Adrenal gland (tissue), 12 donors: ENCODE measurements around the gene CUX1. TPM values are rescaled to one million over a fixed set of nuclear protein-coding genes. Genes with fewer than 3 reads are reported as not detected.

Source experiments
- DNase-seq, 7 donors: peaks; one replicate each; pipeline ENCODE4 v3.0.0-alpha.2; 2019 to 2020
- H3K27ac ChIP-seq, 5 donors: fragments of 200-600 bp; sonication (generic) in 4 of 5; 1 replicate in 3 of 5; 2 replicates in 2 of 5; pipeline versions ENCODE4 v1.5.1 to v1.8.0; 2016 to 2020; ENCODE audit warnings: mild to moderate bottlenecking in 1 of 5
- H3K27me3 ChIP-seq: fragments of 200-600 bp; 2 replicates; pipeline ENCODE4 v1.8.0; 2021
- H3K36me3 ChIP-seq, 2 donors: fragments of 200-600 bp; replicated peaks in 1 of 2; 1 replicate in 1 of 2; 2 replicates in 1 of 2; pipeline versions ENCODE4 v1.5.1 to v1.8.0; 2018 to 2022
- H3K4me1 ChIP-seq, 2 donors: fragments of 200-600 bp; replicated peaks in 1 of 2; 1 replicate in 1 of 2; 2 replicates in 1 of 2; pipeline versions ENCODE4 v1.5.1 to v1.8.0; 2018 to 2021
- H3K4me3 ChIP-seq, 4 donors: fragments of 200-600 bp; sonication (generic) in 3 of 4; one replicate each; pipeline ENCODE4 v1.5.1; 2016 to 2018
- H3K9me3 ChIP-seq, 3 donors: fragments of 200-600 bp; sonication (generic) in 1 of 3; replicated peaks in 1 of 3; 1 replicate in 2 of 3; 2 replicates in 1 of 3; pipeline versions ENCODE4 v1.5.1 to v1.8.0; 2016 to 2021
- CTCF ChIP-seq, 6 experiments: fragments of 450-650 bp in 4 of 6; fragments of 200-600 bp in 2 of 6; sonication (generic) in 1 of 6; IDR thresholded peaks; 1 replicate in 5 of 6; 2 replicates in 1 of 6; pipeline versions ENCODE4 v1.5.1 to v1.8.0; 2016 to 2021; ENCODE audit warnings: antibody characterized with exemption in 6 of 6, mild to moderate bottlenecking in 2 of 6, moderate library complexity in 1 of 6
- POLR2A ChIP-seq, 2 donors: fragments of 450-650 bp; IDR thresholded peaks; one replicate each; pipeline ENCODE4 v1.6.1; 2017; ENCODE audit warnings: antibody characterized with exemption in 2 of 2, mild to moderate bottlenecking in 2 of 2, moderate library complexity in 1 of 2
- WGBS, 4 donors: extraction: QIAGEN DNeasy Blood & Tissue Kit in 2 of 4; methylation state at CpG; one replicate each; pipeline versions ENCODE4 v1.1.5 to v1.1.7; 2013 to 2017; 5-methylcytosine and 5-hydroxymethylcytosine counted together
- intact Hi-C, 2 donors: fragments of 100-400 bp; cut with DNase I; formaldehyde crosslinking; loops; one replicate each; pipeline versions ENCODE4 v1.14.1 to v1.15.0; 2022 to 2023
- polyA plus RNA-seq, 3 donors: library from polyadenylated mRNA; stranded (reverse); fragments of 200-250 nt in 2 of 3; fragments of 350-450 nt in 1 of 3; fragmentation: Illumina TruSeq in 1 of 3; extraction: RNeasy Lipid Tissue Mini Kit (QIAGEN cat#74804) in 1 of 3; gene quantifications; one replicate each; pipeline ENCODE4 v1.2.3, GENCODE V29; 2013 to 2014
- total RNA-seq, 9 donors: library from RNA; depleted of rRNA in 4 of 9; stranded (reverse); fragments of >200 nt in 4 of 9; fragments of 120-200 nt in 1 of 9; fragmentation: NEBNext Ultra II Directional in 1 of 9; extraction: Animal tissue kit (Norgen Biotek cat#: 25700) in 1 of 9; gene quantifications; one replicate each; pipeline versions ENCODE4 v1.1.0 to v1.2.4, GENCODE V29; 2013 to 2023
- donor health status: healthy with polysubstance abuse.
- donor health status: Bipolar disorder and iron deficiency.
- donor health status: DM: yes; HTN: yes; CAD: no.
- donor health status: DM: no; HTN: no; CAD: no.
- donor health status: DM: no; HTN: no; CAD: no.
- donor health status: DM: yes; HTN: yes; CAD: no.

The CUX1 gene
- total and polyA plus RNA-seq, 12 donors, result 17.2 to 72.6 (median 58.3) TPM

DNA sequence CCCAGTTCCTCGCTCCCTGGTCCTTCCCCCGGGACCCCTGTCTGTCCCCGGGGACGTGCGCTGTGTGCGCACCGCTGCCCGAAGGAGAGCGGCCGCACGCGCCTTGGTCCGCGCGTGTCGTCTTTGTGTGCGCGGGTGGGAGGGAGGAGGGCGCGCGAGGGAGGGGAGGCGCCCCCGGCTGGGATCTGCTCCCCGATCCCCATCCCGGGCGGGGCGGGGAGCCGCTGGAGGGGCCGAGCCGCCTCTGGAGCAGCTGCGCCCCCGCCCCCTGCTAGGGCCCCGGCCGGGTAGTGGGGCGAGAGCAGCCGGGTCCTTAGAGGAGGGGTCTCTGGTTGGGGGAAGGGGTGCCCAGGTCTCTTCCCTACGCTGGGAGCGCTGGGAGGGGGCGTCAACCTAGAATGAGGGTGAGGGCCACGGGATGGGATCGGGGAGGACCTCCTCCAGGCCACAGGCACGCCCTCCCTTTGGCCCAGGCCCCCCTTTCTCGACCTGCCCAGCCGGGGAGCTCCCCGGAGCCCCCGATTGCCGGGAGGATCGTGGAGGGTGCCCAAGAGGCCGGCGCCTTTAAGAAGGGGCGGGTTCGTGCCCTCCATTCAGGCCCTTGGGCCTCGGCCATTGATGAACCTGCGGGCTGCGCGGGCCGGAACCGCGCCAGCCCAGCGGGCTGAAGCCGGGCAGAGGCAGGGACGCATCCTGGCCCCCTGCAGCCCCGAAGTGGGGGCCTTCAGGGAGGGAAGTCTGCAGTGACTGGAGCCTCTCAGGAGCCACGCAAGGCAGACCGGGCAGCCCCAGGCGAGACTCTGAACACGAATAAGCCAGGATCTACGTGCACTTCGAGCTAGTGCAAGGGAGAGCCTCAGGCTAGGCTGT lies 469.9 kb downstream of the CUX1 start:
- WGBS, 4 donors, result 0 to 2% (median 1%) methylated on average over 1 to 69 of the region's 69 CpGs
- Histone ChIP-seq H3K4me1 (peaks cover 15 to 20% of the 10 kb centered on the region in 2 donors), H3K9me3 (no peaks in the 10 kb centered on the region), H3K4me3 (peak overlapping the region; percentile 33 to 91 (median 70)), H3K27ac (peak overlapping the region in 2 of 5 donors; percentile 26 to 68), H3K27me3 (no peaks in the 10 kb centered on the region), H3K36me3 (no peaks in the 10 kb centered on the region)
- intact Hi-C loops, result loop anchor here in 1 of 2 donors (10.0 kb wide), 1 partner anchor 167 kb away; no protein-coding TSS in a partner anchor
- no peak for TF ChIP-seq CTCF (IDR thresholded peaks at IDR 0.05)
- no peak for TF ChIP-seq POLR2A (IDR thresholded peaks at IDR 0.05)
- peak in 6 of 7 donors; percentile 46 to 66 (median 54) for DNase-seq

DNA sequence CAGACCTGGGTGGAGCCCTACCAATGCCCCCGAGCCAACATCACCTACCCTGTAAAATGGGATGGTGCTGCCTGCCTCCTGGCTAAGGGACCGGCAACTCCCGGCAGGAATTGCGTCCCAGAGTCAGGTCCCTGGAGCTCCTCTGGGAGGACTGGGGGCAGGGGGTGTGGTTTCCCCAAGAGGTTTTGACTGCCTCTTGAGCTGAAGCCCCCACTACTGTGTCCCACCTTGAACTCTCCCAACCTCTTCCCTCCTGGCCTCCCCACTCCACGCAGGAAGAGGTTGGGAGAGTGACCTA lies 470.5 kb downstream of the CUX1 start:
- intact Hi-C loops, result loop anchor here in 1 of 2 donors (10.0 kb wide), 1 partner anchor 167 kb away; no protein-coding TSS in a partner anchor
- WGBS, 4 donors, result 7 to 18% (median 13%) methylated on average over 1 to 5 of the region's 5 CpGs
- peak overlapping the region in 2 of 4 donors; percentile 81 to 91 for H3K4me3 ChIP-seq
- TF ChIP-seq CTCF (IDR thresholded peaks at IDR 0.05) (no peak), POLR2A (IDR thresholded peaks at IDR 0.05) (no peak)
- no peaks in the 10 kb centered on the region for H3K27me3 ChIP-seq
- H3K36me3 ChIP-seq, result no peaks in the 10 kb centered on the region
- H3K9me3 ChIP-seq, result no peaks in the 10 kb centered on the region
- H3K4me1 ChIP-seq, result peaks cover 15 to 20% of the 10 kb centered on the region in 2 donors
- DNase-seq, result no peak
- no peak overlapping the region for H3K27ac ChIP-seq

DNA sequence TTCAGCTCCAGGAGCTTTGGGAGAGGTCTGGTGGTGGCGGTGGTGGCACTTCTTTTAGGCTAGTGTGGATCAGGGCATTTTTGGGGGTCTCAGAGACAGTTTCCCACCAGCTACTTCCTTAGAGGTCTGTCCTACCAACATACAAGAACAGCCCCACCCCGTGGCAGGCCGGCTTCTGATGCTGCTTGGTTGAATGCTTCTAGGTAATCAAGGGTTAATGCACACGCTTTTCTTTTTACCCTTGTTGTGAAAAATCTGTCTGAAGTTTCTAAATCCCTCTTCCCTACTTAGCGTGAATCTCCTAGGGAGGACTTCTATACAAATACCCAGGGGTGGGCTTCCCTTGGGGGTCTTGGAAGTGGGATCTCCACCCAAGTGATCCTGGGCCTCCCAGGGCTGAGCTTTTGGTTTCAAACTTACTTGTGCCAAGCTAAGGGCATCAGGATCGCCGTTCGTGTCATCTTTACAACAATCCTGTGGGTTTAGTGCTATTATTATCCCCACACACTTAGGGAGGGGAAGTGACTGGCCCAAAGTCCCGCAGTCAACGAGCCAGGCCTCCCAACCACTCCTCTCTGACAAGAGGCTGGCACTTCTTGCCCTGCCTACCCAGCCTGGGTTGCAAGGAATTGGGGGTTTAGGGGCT lies 471.0 kb downstream of the CUX1 start:
- Histone ChIP-seq H3K36me3 (no peaks in the 10 kb centered on the region), H3K4me3 (no peak overlapping the region), H3K27ac (no peak overlapping the region), H3K4me1 (peaks cover 15 to 20% of the 10 kb centered on the region in 2 donors), H3K27me3 (no peaks in the 10 kb centered on the region), H3K9me3 (no peaks in the 10 kb centered on the region)
- TF ChIP-seq POLR2A (IDR thresholded peaks at IDR 0.05), result no peak
- TF ChIP-seq CTCF (IDR thresholded peaks at IDR 0.05), result no peak
- DNase-seq, result no peak
- 45 to 52% (median 49%) methylated on average over 9 to 10 of the region's 10 CpGs for WGBS, 4 donors
- intact Hi-C loops, result loop anchor here in 1 of 2 donors (10.0 kb wide), 1 partner anchor 166 kb away; no protein-coding TSS in a partner anchor

GRCh38 chr7:102289057-102289456 lies 471.6 kb downstream of the CUX1 start:
- Histone ChIP-seq H3K36me3 (no peaks in the 10 kb centered on the region), H3K9me3 (no peaks in the 10 kb centered on the region), H3K27ac (no peak overlapping the region), H3K27me3 (no peaks in the 10 kb centered on the region), H3K4me3 (no peak overlapping the region), H3K4me1 (peaks cover 15 to 20% of the 10 kb centered on the region in 2 donors)
- DNase-seq, result no peak
- TF ChIP-seq POLR2A (IDR thresholded peaks at IDR 0.05), result no peak
- no peak for TF ChIP-seq CTCF (IDR thresholded peaks at IDR 0.05)
- intact Hi-C loops, result loop anchor here in 1 of 2 donors (10.0 kb wide), 1 partner anchor 166 kb away; no protein-coding TSS in a partner anchor
- WGBS, 4 donors, result 80 to 89% (median 83%) methylated on average over 4 to 9 of the region's 9 CpGs
